ENCODE measurements around the gene ARL15.
A peak's percentile ranks its signal among the peaks of the same experiment; 100 is the strongest.

The ARL15 gene

GRCh38 chr5:53971131-53971530, 339.2 kb downstream of the ARL15 start:
- no peak for DNase-seq

GRCh38 chr5:53970475-53970874, 339.9 kb downstream of the ARL15 start:
- DNase-seq: no peak

GRCh38 chr5:53969176-53969730, 341.1 kb downstream of the ARL15 start:
- no peak for DNase-seq

GRCh38 chr5:53965459-53965858, 344.9 kb downstream of the ARL15 start:
- DNase-seq: no peak

GRCh38 chr5:53963958-53964357, 346.4 kb downstream of the ARL15 start:
- DNase-seq: no peak

GRCh38 chr5:53962306-53962705, 348.1 kb downstream of the ARL15 start:
- DNase-seq: no peak

- no peak for DNase-seq
Observed at GRCh38 chr5:53956632-53957031, 353.7 kb downstream of the ARL15 start.

- no peak for DNase-seq
Observed at GRCh38 chr5:53956196-53956595, 354.2 kb downstream of the ARL15 start.

- no peak for DNase-seq
Observed at GRCh38 chr5:53950621-53951020, 359.8 kb downstream of the ARL15 start.

- no peak for DNase-seq
Observed at GRCh38 chr5:53948598-53948997, 361.8 kb downstream of the ARL15 start.

- no peak for DNase-seq
Observed at GRCh38 chr5:53946405-53947100, 363.8 kb downstream of the ARL15 start.

GRCh38 chr5:53944981-53945380, 365.4 kb downstream of the ARL15 start:
- DNase-seq: no peak

- no peak for DNase-seq
Observed at GRCh38 chr5:53943938-53944337, 366.4 kb downstream of the ARL15 start.

- DNase-seq: no peak
Observed at GRCh38 chr5:53942724-53943123, 367.6 kb downstream of the ARL15 start.

GRCh38 chr5:53940921-53941320, 369.5 kb downstream of the ARL15 start:
- DNase-seq: no peak

GRCh38 chr5:53937467-53937866, 372.9 kb downstream of the ARL15 start:
- DNase-seq: no peak

GRCh38 chr5:53936481-53937352, 373.7 kb downstream of the ARL15 start:
- DNase-seq: no peak

GRCh38 chr5:53934151-53934820, 376.1 kb downstream of the ARL15 start:
- DNase-seq: no peak

- no peak for DNase-seq
Observed at GRCh38 chr5:53932351-53932750, 378.0 kb downstream of the ARL15 start.

- DNase-seq: no peak
Observed at GRCh38 chr5:53930457-53930856, 379.9 kb downstream of the ARL15 start.

- DNase-seq: no peak
Observed at GRCh38 chr5:53929570-53929969, 380.8 kb downstream of the ARL15 start.

- DNase-seq: no peak
Observed at GRCh38 chr5:53929152-53929551, 381.2 kb downstream of the ARL15 start.

- peak; percentile 4 to 59 for DNase-seq
Observed at GRCh38 chr5:53928641-53929040, 381.7 kb downstream of the ARL15 start.

Data from NCI-H2081 (cell line).